Endodermal cell (in vitro differentiated cells): ENCODE measurements around the gene RAB19. TPM values are rescaled to one million over a fixed set of nuclear protein-coding genes. Genes with fewer than 3 reads are reported as not detected.
A peak's percentile ranks its signal among the peaks of the same experiment; 100 is the strongest.

Experiments
- DNase-seq: peaks from one replicate; pipeline ENCODE4 v3.0.0-alpha.2; 2017
- H3K27ac ChIP-seq: 2 replicates; pipeline ENCODE4 v1.5.1; 2013; ENCODE audit warnings: mild to moderate bottlenecking, low read depth, low read length, moderate library complexity
- H3K27me3 ChIP-seq: 2 replicates; pipeline ENCODE4 v1.6.1; 2013; ENCODE audit warnings: mild to moderate bottlenecking, low read length, moderate library complexity; ENCODE audit not compliant: insufficient read depth, control insufficient read depth, poor library complexity, severe bottlenecking
- H3K36me3 ChIP-seq: 2 replicates; pipeline ENCODE4 v1.7.0; 2013; ENCODE audit warnings: mild to moderate bottlenecking, low read length, moderate library complexity; ENCODE audit not compliant: control insufficient read depth, insufficient read depth
- H3K4me1 ChIP-seq: one replicate; pipeline ENCODE4 v1.7.0; 2013; ENCODE audit warnings: low read length; ENCODE audit not compliant: control insufficient read depth, insufficient read depth
- H3K4me3 ChIP-seq: 2 replicates; pipeline ENCODE4 v1.5.1; 2013; ENCODE audit warnings: mild to moderate bottlenecking, low read length, moderate library complexity
- H3K9ac ChIP-seq: 2 replicates; pipeline ENCODE4 v1.6.1; 2013; ENCODE audit warnings: mild to moderate bottlenecking, low read length, moderate library complexity; ENCODE audit not compliant: poor library complexity, severe bottlenecking; ENCODE audit errors: extremely low read depth
- H3K9me3 ChIP-seq: 2 replicates; pipeline ENCODE4 v1.6.1; 2013; ENCODE audit warnings: mild to moderate bottlenecking, low read length, moderate library complexity; ENCODE audit not compliant: control insufficient read depth
- H3K27ac Mint-ChIP-seq: 2 replicates; pipeline ENCODE4 v1.8.0; 2020; ENCODE audit warnings: mixed read lengths
- H3K27me3 Mint-ChIP-seq: 2 replicates; pipeline ENCODE4 v1.8.0; 2021; ENCODE audit warnings: mild to moderate bottlenecking, mixed read lengths; ENCODE audit not compliant: insufficient read depth
- H3K36me3 Mint-ChIP-seq: 2 replicates; pipeline ENCODE4 v1.8.0; 2020; ENCODE audit warnings: low read depth, mixed read lengths
- H3K4me1 Mint-ChIP-seq: 2 replicates; pipeline ENCODE4 v1.8.0; 2020; ENCODE audit warnings: mixed read lengths
- H3K4me3 Mint-ChIP-seq: 2 replicates; pipeline ENCODE4 v1.8.0; 2020; ENCODE audit warnings: mild to moderate bottlenecking, moderate library complexity, mixed read lengths
- H3K9me3 Mint-ChIP-seq: 2 replicates; pipeline ENCODE4 v1.8.0; 2020; ENCODE audit warnings: mild to moderate bottlenecking, mixed read lengths
- CTCF ChIP-seq: fragments of 200-600 bp; sonication (generic); conservative IDR thresholded peaks from 2 replicates; pipeline ENCODE4 v1.5.0; 2021; ENCODE audit warnings: antibody characterized with exemption, mild to moderate bottlenecking
- WGBS, 2 experiments: methylation state at CpG; one replicate each; pipeline versions ENCODE4 v1.1.5 to v1.1.7; 2013; ENCODE audit warnings: missing lambda C conversion rate in 2 of 2, mixed read lengths in 1 of 2; ENCODE audit not compliant: insufficient coverage in 1 of 2, insufficient read length in 1 of 2; 5-methylcytosine and 5-hydroxymethylcytosine counted together
- total RNA-seq, 2 donors: library from RNA; stranded (reverse); fragmentation: NEBNext Ultra II Directional in 1 of 2; extraction: Animal tissue kit (Norgen Biotek cat#: 25700) in 1 of 2; gene quantifications; 2 replicates in 1 of 2; 3 replicates in 1 of 2; pipeline ENCODE4 v1.2.1, GENCODE V29; 2021

Gene RAB19
- total RNA-seq, 2 donors from 2014 or later, result 5.1 to 5.7 TPM

GRCh38 chr7:140441519-140441918 is 37.7 kb downstream of the RAB19 start:
- H3K4me3 ChIP-seq, result no peak overlapping the region
- Mint-ChIP-seq H3K4me3 (no peak overlapping the region), H3K9me3 (no peaks in the 10 kb centered on the region), H3K27me3 (no peaks in the 10 kb centered on the region), H3K27ac (no peak overlapping the region), H3K4me1 (no peaks in the 10 kb centered on the region), H3K36me3 (peaks cover 20% of the 10 kb centered on the region)
- no peaks in the 10 kb centered on the region for H3K9me3 ChIP-seq
- TF ChIP-seq CTCF, result no peak
- H3K27me3 ChIP-seq, result no peaks in the 10 kb centered on the region
- WGBS, 2 experiments, result 80 to 88% methylated on average over 1 to 2 of the region's 2 CpGs
- no peak overlapping the region for H3K9ac ChIP-seq
- H3K27ac ChIP-seq, result no peak overlapping the region
- H3K36me3 ChIP-seq, result peaks cover 3% of the 10 kb centered on the region
- H3K4me1 ChIP-seq, result no peaks in the 10 kb centered on the region
- no peak for DNase-seq

- Mint-ChIP-seq H3K36me3 (peaks cover 30% of the 10 kb centered on the region), H3K9me3 (no peaks in the 10 kb centered on the region), H3K4me3 (no peak overlapping the region), H3K4me1 (peaks cover 30% of the 10 kb centered on the region), H3K27ac (peak overlapping the region; percentile 35), H3K27me3 (no peaks in the 10 kb centered on the region)
- peaks cover 13% of the 10 kb centered on the region for H3K36me3 ChIP-seq
- no peak for TF ChIP-seq CTCF
- H3K9ac ChIP-seq, result no peak overlapping the region
- no peak for DNase-seq
- H3K4me1 ChIP-seq, result no peaks in the 10 kb centered on the region
- 83 to 89% methylated on average over 10 to 11 of the region's 11 CpGs for WGBS, 2 experiments
- H3K27me3 ChIP-seq, result no peaks in the 10 kb centered on the region
- no peak overlapping the region for H3K27ac ChIP-seq
- H3K9me3 ChIP-seq, result no peaks in the 10 kb centered on the region
- no peak overlapping the region for H3K4me3 ChIP-seq
Observed at GRCh38 chr7:140446467-140446866, 42.6 kb downstream of the RAB19 start.

- Mint-ChIP-seq H3K9me3 (no peaks in the 10 kb centered on the region), H3K4me3 (no peak overlapping the region), H3K27ac (peak overlapping the region; percentile 67), H3K27me3 (no peaks in the 10 kb centered on the region), H3K36me3 (peaks cover 36% of the 10 kb centered on the region), H3K4me1 (peaks cover 42% of the 10 kb centered on the region)
- no peak for DNase-seq
- Histone ChIP-seq H3K9me3 (no peaks in the 10 kb centered on the region), H3K36me3 (peaks cover 20% of the 10 kb centered on the region), H3K4me3 (no peak overlapping the region), H3K27me3 (no peaks in the 10 kb centered on the region), H3K4me1 (no peaks in the 10 kb centered on the region), H3K9ac (no peak overlapping the region), H3K27ac (no peak overlapping the region)
- WGBS, 2 experiments, result 74 to 97% methylated on average over 3 to 7 of the region's 7 CpGs
- no peak for TF ChIP-seq CTCF
Observed at GRCh38 chr7:140447841-140448240, 44.0 kb downstream of the RAB19 start.
